Activated CD4-positive, alpha-beta T cell treated with anti-CD3 and anti-CD28 coated beads, Interleukin-2, Interleukin-4, amounts not matched to agents 100 ng/mL and 50 ng/mL, durations not matched to agents 16 hours and 8 hours (primary cell): ENCODE data around the gene IFNAR1.

Source experiments
- DNase-seq: peaks from one replicate; pipeline ENCODE4 v3.0.0-alpha.2; 2020; ENCODE audit warnings: low spot score

Gene IFNAR1

DNA sequence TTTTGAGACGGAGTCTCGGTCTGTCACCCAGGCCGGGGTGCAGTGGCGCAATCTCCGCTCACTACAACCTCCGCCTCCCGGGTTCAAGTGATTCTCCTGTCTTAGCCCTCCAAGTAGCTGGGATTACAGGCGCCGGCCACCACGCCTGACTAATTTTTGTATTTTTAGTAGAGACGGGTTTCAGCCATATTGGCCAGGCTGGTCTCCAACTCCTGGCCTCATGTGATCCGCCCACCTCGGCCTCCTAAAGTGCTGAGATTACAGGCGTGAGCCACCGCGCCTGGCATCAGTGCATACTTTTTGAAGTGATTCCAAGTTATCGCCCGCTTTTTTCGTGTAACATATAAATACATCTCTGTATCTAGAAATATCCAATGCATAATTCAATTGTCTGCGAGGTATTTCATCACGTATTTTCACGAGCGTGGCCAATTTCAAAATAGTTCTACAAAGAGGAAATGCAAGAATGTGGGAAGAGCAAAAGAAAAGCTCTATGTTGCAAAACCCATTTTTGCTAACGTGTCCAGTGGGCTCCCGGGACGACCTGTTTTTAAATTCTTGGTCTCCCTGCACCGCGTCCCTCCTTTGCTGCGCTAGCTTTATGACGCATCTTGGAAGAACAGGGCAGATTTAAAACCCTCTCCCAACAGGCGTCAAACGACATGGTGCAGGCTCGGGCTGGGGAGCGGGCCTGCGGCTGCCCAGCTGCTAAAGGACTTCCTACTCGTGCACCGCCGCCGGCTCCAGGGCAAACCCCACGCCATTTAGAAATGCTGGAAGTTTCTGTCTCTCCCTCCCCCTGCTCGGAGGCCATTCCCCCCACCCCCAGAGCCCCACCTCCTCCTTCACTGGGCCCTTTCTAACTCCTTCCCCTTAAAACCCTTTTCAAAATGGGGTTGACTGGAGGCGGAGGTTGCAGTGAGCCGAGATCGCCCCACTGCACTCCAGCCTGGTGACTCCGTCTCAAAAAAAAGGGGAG lies 77.5 kb downstream of the IFNAR1 start:
- DNase-seq = no peak

DNA sequence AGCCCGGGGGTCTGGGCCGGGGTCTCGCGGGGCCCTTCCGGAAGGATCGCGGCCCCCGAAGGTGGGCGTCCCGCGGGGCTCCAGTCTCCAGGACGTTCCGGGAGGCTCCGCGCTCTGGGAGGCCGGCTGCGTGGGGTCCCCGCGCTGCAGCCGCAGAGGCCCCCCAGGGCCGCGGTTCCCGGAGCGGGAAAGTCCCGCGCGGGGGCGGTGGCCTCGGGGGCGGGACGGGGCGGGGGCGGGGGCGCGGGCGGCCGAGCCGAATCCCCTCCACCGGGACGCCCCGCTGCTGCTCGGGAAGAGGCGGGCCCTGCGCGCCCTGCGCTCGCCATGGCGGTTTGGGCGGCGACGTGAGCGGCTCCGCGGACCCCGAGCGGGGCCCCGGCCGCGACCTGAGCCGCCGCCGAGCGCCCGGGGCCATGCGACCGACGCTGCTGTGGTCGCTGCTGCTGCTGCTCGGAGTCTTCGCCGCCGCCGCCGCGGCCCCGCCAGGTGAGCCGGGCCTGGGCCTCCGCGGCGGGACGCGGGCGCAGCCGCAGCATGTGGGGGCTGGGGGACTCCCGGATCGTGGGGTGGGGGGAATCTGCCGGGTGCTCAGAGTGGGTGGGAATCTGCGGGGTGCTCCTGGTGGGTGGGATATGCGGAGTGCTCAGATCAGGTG lies 78.5 kb downstream of the IFNAR1 start, which contains the start of gene IFNGR2:
Gene IFNGR2 (plus strand): TSS at position 286 of the 658 bp plus-strand sequence. CDS start 131 bp downstream, at position 417.
- DNase-seq = no peak

DNA sequence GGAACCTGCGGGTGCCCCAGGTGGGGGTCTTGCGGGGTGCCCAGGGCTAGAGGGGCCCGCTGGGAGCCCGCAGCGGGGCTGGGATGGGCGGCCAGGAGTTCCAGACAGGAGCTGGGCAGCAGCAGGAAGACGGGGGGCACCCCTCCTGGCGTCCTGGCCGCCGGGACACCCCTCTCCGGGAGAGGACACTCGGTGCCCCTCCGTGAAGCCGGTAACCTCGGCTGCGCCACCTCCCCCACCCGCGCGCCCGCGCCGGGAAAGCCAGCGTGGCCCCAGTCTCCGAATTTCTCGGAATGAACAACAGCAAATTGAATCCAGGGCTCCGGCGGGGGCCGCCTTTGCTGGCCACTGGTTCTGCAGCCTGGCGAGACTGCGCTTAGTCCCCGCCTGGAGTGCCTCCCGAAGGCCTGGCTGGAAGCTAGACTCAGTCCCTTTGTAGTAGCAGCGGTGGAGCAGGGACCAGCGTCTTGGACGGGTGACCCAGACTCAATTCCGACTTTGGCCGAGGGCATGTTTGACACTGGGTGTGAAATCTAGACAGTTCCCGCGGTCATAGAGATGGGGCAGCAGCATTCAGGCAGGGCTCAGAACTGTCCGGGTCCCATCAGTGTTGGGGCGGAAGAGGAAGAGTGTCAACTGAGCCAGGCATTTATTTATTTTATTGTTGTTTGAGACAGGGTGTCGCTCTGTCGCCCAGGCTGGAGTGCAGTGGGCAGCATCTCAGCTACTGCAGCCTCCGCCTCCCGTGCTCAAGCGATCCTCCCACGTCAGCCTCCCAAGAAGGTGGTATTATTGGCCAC lies 79.2 kb downstream of the IFNAR1 start:
- DNase-seq = no peak

DNA sequence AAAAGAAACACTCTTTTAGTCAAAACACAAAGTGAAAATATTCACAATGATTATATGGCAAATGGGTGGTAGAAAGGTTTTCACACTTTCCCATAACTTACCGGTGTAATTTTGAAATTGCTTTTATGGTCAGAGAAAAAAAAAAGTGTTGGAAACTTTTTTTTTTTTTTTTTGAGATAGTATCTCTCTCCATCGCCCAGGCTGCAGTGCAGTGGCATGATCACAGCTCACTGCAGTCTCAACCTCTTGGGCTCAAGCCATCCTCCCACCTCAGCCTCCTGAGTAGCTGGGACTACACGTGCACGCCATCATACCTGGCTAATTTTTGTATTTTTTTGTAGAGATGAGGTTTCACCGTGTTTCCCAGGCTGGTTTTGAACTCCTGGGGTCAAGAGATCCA lies 81.7 kb downstream of the IFNAR1 start:
- DNase-seq = peak; percentile 23
